Measurements from ENCODE around the gene PRRG4. TPM values are rescaled to one million over a fixed set of nuclear protein-coding genes. Genes with fewer than 3 reads are reported as not detected.
"Not testable (repeated sequence)": the region's sequence is repeated elsewhere in the genome, so short reads cannot be mapped to it uniquely, and the experiment has no call there.

The PRRG4 gene
- total RNA-seq, 3 donors from 2014 or later, result 2.2 to 25.5 (median 9.5) TPM

- H3K27me3 ChIP-seq, result no peaks in the 10 kb centered on the region
- H3K27ac ChIP-seq, result no peak overlapping the region
- no peak for DNase-seq (ENCODE audit: low spot score in 2 of 2)
- no peak for TF ChIP-seq CTCF (IDR thresholded peaks at IDR 0.05)
- no peak for TF ChIP-seq POLR2A (IDR thresholded peaks at IDR 0.05)
- no peak for TF ChIP-seq POLR2AphosphoS5 (IDR thresholded peaks at IDR 0.05)
- no peaks in the 10 kb centered on the region for H3K9me3 ChIP-seq
- H3K36me3 ChIP-seq, result no peaks in the 10 kb centered on the region
- intact Hi-C loops (cut with DNase I; ENCODE audit: low total_unique reads), result no loop called here
- H3K4me1 ChIP-seq, result no peaks in the 10 kb centered on the region
- H3K4me3 ChIP-seq, result no peak overlapping the region
Observed at GRCh38 chr11:32885556-32885955, 55.8 kb downstream of the PRRG4 start.

- Histone ChIP-seq H3K4me1 (no peaks in the 10 kb centered on the region), H3K36me3 (no peaks in the 10 kb centered on the region), H3K4me3 (no peak overlapping the region), H3K27ac (no peak overlapping the region), H3K27me3 (no peaks in the 10 kb centered on the region), H3K9me3 (no peaks in the 10 kb centered on the region)
- intact Hi-C loops (cut with DNase I; ENCODE audit: low total_unique reads), result no loop called here
- no peak for DNase-seq (ENCODE audit: low spot score in 2 of 2)
- TF ChIP-seq CTCF (IDR thresholded peaks at IDR 0.05) (no peak), POLR2AphosphoS5 (IDR thresholded peaks at IDR 0.05) (no peak), POLR2A (IDR thresholded peaks at IDR 0.05) (no peak)
Observed at GRCh38 chr11:32886180-32886579, 56.5 kb downstream of the PRRG4 start.

- not testable (repeated sequence) for H3K4me1 ChIP-seq, H3K27me3 ChIP-seq
Observed at GRCh38 chr11:32887707-32888383, 58.1 kb downstream of the PRRG4 start.

GRCh38 chr11:32888384-32888710, 58.6 kb downstream of the PRRG4 start:
- H3K4me3 ChIP-seq; H3K27me3 ChIP-seq; H3K9me3 ChIP-seq; H3K36me3 ChIP-seq; H3K27ac ChIP-seq; H3K4me1 ChIP-seq; DNase-seq (ENCODE audit: low spot score in 2 of 2); intact Hi-C loops (cut with DNase I; ENCODE audit: low total_unique reads): not testable (repeated sequence)

More at GRCh38 chr11:32887707-32888383, 58.1 kb downstream of the PRRG4 start:
- intact Hi-C loops (cut with DNase I; ENCODE audit: low total_unique reads); H3K36me3 ChIP-seq; H3K9me3 ChIP-seq; DNase-seq (ENCODE audit: low spot score in 2 of 2); H3K27ac ChIP-seq; H3K4me3 ChIP-seq: not testable (repeated sequence)

- intact Hi-C loops (cut with DNase I; ENCODE audit: low total_unique reads), result no loop called here
- DNase-seq (ENCODE audit: low spot score in 2 of 2), result no peak
- H3K27ac ChIP-seq, result no peak overlapping the region
- H3K4me1 ChIP-seq, result no peaks in the 10 kb centered on the region
- no peaks in the 10 kb centered on the region for H3K27me3 ChIP-seq
- no peak for TF ChIP-seq POLR2A (IDR thresholded peaks at IDR 0.05)
- no peak for TF ChIP-seq POLR2AphosphoS5 (IDR thresholded peaks at IDR 0.05)
- TF ChIP-seq CTCF (IDR thresholded peaks at IDR 0.05), result no peak
- no peaks in the 10 kb centered on the region for H3K36me3 ChIP-seq
- no peaks in the 10 kb centered on the region for H3K9me3 ChIP-seq
- no peak overlapping the region for H3K4me3 ChIP-seq
Observed at GRCh38 chr11:32888805-32889204, 59.1 kb downstream of the PRRG4 start.

GRCh38 chr11:32890843-32891656, 61.3 kb downstream of the PRRG4 start:
- H3K4me1 ChIP-seq, result no peaks in the 10 kb centered on the region
- no peaks in the 10 kb centered on the region for H3K36me3 ChIP-seq
- H3K9me3 ChIP-seq, result no peaks in the 10 kb centered on the region
- H3K27me3 ChIP-seq, result no peaks in the 10 kb centered on the region
- no peak overlapping the region for H3K4me3 ChIP-seq
- no peak for TF ChIP-seq CTCF (IDR thresholded peaks at IDR 0.05)
- TF ChIP-seq POLR2A (IDR thresholded peaks at IDR 0.05), result no peak
- no peak for TF ChIP-seq POLR2AphosphoS5 (IDR thresholded peaks at IDR 0.05)
- no peak for DNase-seq (ENCODE audit: low spot score in 2 of 2)
- H3K27ac ChIP-seq, result no peak overlapping the region
- intact Hi-C loops (cut with DNase I; ENCODE audit: low total_unique reads), result no loop called here
